ENCODE data around the gene STK11.

GRCh38 chr19:1170938-1171754 lies 34.4 kb upstream of the STK11 start:
- TF ChIP-seq CTCF (IDR thresholded peaks at IDR 0.05; ENCODE audit: low read length) = no peak
- TF ChIP-seq EZH2 (optimal IDR thresholded peaks at IDR 0.05; ENCODE audit: low read depth, low read length) = no peak

Data from MM.1S (cell line).